Measurements from ENCODE around the gene CNEP1R1. TPM values are rescaled to one million over a fixed set of nuclear protein-coding genes. Genes with fewer than 3 reads are reported as not detected.

CNEP1R1 gene
- total and polyA plus RNA-seq, 10 of the 15 experiments (the other 5 are each of a cell fraction or from before 2014, with no cell fraction given), result 11.5 to 29.2 (median 15.6) TPM

DNA sequence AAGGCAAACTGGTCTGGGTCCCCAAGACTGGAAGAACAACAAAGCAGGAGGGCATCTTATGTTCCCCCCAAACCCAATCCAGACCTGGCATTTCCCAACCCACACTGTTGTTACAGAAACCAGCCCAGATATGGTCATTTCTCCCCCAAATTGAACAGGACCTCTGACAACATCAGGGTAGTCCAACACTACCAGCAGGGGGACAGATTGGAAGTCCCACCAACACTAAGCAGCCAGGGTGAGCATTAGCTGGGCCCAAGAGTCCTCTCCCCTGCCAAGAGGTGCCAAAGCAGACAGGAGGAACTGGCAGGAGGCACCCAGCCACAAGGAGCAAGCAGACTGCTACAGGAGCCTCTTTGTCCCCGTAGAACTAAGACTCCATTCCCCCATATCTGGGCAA, 29.3 kb upstream of the CNEP1R1 start:
- H3K27ac ChIP-seq (ENCODE audit: control insufficient read depth, insufficient read depth), result no peak overlapping the region
- no peak overlapping the region for H3K9ac ChIP-seq (ENCODE audit: control insufficient read depth, insufficient read depth, low read length)
- no peak overlapping the region for H3K4me2 ChIP-seq (ENCODE audit: control insufficient read depth, insufficient read depth)
- ATAC-seq (no peak), DNase-seq (ENCODE audit: low read depth, low spot score) (no peak), FAIRE-seq (no peak)
- intact Hi-C loops (cut with micrococcal nuclease; ENCODE audit: unreplicated experiment) (no loop called here), in situ Hi-C loops (cut with MboI) (no loop called here)
- H2AFZ ChIP-seq (ENCODE audit: control insufficient read depth, low read depth, low read length), result no peak overlapping the region
- WGBS (ENCODE audit: insufficient coverage, insufficient replicate concordance, low lambda C conversion rate, missing lambda C conversion rate), result 0% methylated on average over 1 of the region's 1 CpG
- no peaks in the 10 kb centered on the region for H3K9me3 ChIP-seq (replicated peaks; ENCODE audit: control insufficient read depth, insufficient read depth, low read length)
- ChIA-PET CTCF (no interaction called here), RAD21 (ENCODE audit: unreplicated experiment) (no interaction called here), SMC1A (ENCODE audit: uncharacterized antibody, unreplicated experiment) (no interaction called here), POLR2A (no interaction called here)
- no peak overlapping the region for H3K4me3 ChIP-seq
- BruUV-seq (replicated peaks), result no TSS peak
- no peaks in the 10 kb centered on the region for H3K27me3 ChIP-seq (replicated peaks in 1 of 2; ENCODE audit: control insufficient read depth in 2 of 2, insufficient read depth in 2 of 2, low read length in 1 of 2)
- H3K4me1 ChIP-seq (ENCODE audit: control insufficient read depth, insufficient read depth, low read length), result no peaks in the 10 kb centered on the region
- no peak for TF ChIP-seq ZNF384 (IDR thresholded peaks at IDR 0.05; ENCODE audit: borderline replicate concordance, low read depth, low read length)
- no peak for TF ChIP-seq SIN3A (IDR thresholded peaks at IDR 0.05; ENCODE audit: low read depth, low read length)
- no peak for TF ChIP-seq FOXK2 (IDR thresholded peaks at IDR 0.05)
- no peak for TF ChIP-seq CEBPZ (IDR thresholded peaks at IDR 0.05; ENCODE audit: low read depth, low read length)
- TF ChIP-seq GABPA (IDR thresholded peaks at IDR 0.05; ENCODE audit: low read depth), result no peak
- no peak for TF ChIP-seq ATF7 (IDR thresholded peaks at IDR 0.05; ENCODE audit: low read depth)
- TF ChIP-seq SREBF1 (IDR thresholded peaks at IDR 0.05; ENCODE audit: low read length), result no peak
- no peak for TF ChIP-seq NR2C2 (IDR thresholded peaks at IDR 0.05; ENCODE audit: borderline replicate concordance, control insufficient read depth, insufficient read length, low read depth)
- no peak for TF ChIP-seq TCF3 (IDR thresholded peaks at IDR 0.05; ENCODE audit: borderline replicate concordance, insufficient read depth, low read depth, low read length)
- no peak for TF ChIP-seq POLR2AphosphoS5 (IDR thresholded peaks at IDR 0.05; ENCODE audit: low read length)
- TF ChIP-seq MXI1 (IDR thresholded peaks at IDR 0.05; ENCODE audit: low read depth, low read length), result no peak
- TF ChIP-seq JUND (IDR thresholded peaks at IDR 0.05; ENCODE audit: low read depth, low read length), result no peak
- TF ChIP-seq TAF1 (IDR thresholded peaks at IDR 0.05; ENCODE audit: borderline replicate concordance, low read depth, low read length), result no peak
- no peak for TF ChIP-seq ETV6 (conservative IDR thresholded peaks at IDR 0.05 in 1 of 2, IDR thresholded peaks at IDR 0.05 in 1 of 2; ENCODE audit: borderline replicate concordance in 1 of 2, low read depth in 1 of 2)
- TF ChIP-seq ASH2L (IDR thresholded peaks at IDR 0.05; ENCODE audit: borderline replicate concordance, low read depth), result no peak
- TF ChIP-seq HDGF (IDR thresholded peaks at IDR 0.05), result no peak
- no peak for TF ChIP-seq CREM (IDR thresholded peaks at IDR 0.05; ENCODE audit: low read depth)
- TF ChIP-seq BMI1 (IDR thresholded peaks at IDR 0.05; ENCODE audit: borderline replicate concordance), result no peak
- TF ChIP-seq CEBPB (IDR thresholded peaks at IDR 0.05; ENCODE audit: borderline replicate concordance in 1 of 2, low read depth in 2 of 2, low read length in 2 of 2), result no peak
- H3K36me3 ChIP-seq (ENCODE audit: control insufficient read depth in 2 of 2, insufficient read depth in 2 of 2, low read length in 1 of 2), result no peaks in the 10 kb centered on the region
- no peaks in the 10 kb centered on the region for H3K79me2 ChIP-seq (ENCODE audit: control insufficient read depth, insufficient read depth, low read length)
- H4K20me1 ChIP-seq (ENCODE audit: control insufficient read depth, insufficient read depth), result no peaks in the 10 kb centered on the region
